A549 (cell line): ENCODE data around the gene PRIMPOL. TPM values are rescaled to one million over a fixed set of nuclear protein-coding genes. Genes with fewer than 3 reads are reported as not detected.
"Not testable (repeated sequence)": the region's sequence is repeated elsewhere in the genome, so short reads cannot be mapped to it uniquely, and the experiment has no call there.

Experiments
- ATAC-seq, 2 experiments: fragments of 200-7000 bp in 1 of 2; fragments of >200 bp in 1 of 2; cut with Nextera tagmentation in 1 of 2; cut with Tn5 transposase in 1 of 2; 3 replicates each; pipeline versions ENCODE4 v1.8.0 to v1.9.1; 2018 to 2020; ENCODE audit warnings: mild to moderate bottlenecking in 1 of 2, moderate library complexity in 1 of 2
- CTCF ChIA-PET: fragments of 300-600 bp; sonication (Branson Sonifier 250); formaldehyde crosslinking; extraction: SDS; loops from one replicate; lab custom pipeline; 2021; ENCODE audit warnings: antibody characterized with exemption, inconsistent platforms; lab: Yijun Ruan, JAX
- POLR2A ChIA-PET: fragments of 350-600 bp; formaldehyde crosslinking; extraction: SDS; loops from one replicate; lab custom pipeline; 2021; ENCODE audit warnings: antibody characterized with exemption, inconsistent platforms; lab: Yijun Ruan, JAX
- DNase-seq, 2 experiments: peaks; one replicate each; pipeline versions ENCODE4 v3.0.0 to v3.0.0-alpha.2; 2011 to 2016; ENCODE audit warnings: low read depth in 1 of 2, low spot score in 1 of 2
- FAIRE-seq: peaks from 2 replicates; lab custom pipeline; 2011; peaks lifted over from hg19 to GRCh38; lab: Jason Lieb, UNC
- H3K27ac ChIP-seq, 2 experiments: fragments of >200 bp; sonication (Bioruptor Twin); formaldehyde crosslinking; 3 replicates each; pipeline ENCODE4 v1.5.1; 2016 to 2017
- H3K4me1 ChIP-seq: fragments of >200 bp; sonication (Bioruptor Twin); formaldehyde crosslinking; 3 replicates; pipeline ENCODE4 v1.6.1; 2016
- H3K4me2 ChIP-seq: fragments of >200 bp; sonication (Bioruptor Twin); formaldehyde crosslinking; 3 replicates; pipeline ENCODE4 v1.6.1; 2016
- H3K4me3 ChIP-seq: fragments of >200 bp; sonication (Bioruptor Twin); formaldehyde crosslinking; 3 replicates; pipeline ENCODE4 v1.5.1; 2016
- H3K9me3 ChIP-seq: fragments of >200 bp; sonication (Bioruptor Twin); formaldehyde crosslinking; 3 replicates; pipeline ENCODE4 v1.6.1; 2016
- CHD2 ChIP-seq: fragments of 150-350 bp; IDR thresholded peaks from 2 replicates; pipeline ENCODE4 v1.6.1; 2014; ENCODE audit warnings: low read length; ENCODE audit not compliant: partially characterized antibody
- CHD4 ChIP-seq: fragments of 200-600 bp; sonication (generic); IDR thresholded peaks from 2 replicates; pipeline ENCODE4 v1.6.1; 2016; ENCODE audit warnings: antibody characterized with exemption, mild to moderate bottlenecking, borderline replicate concordance
- EHF ChIP-seq: fragments of 250-450 bp; sonication (Bioruptor Pico); IDR thresholded peaks from 2 replicates; pipeline ENCODE4 v1.5.0; 2020; ENCODE audit warnings: mild to moderate bottlenecking
- ELK1 ChIP-seq: fragments of 150-350 bp; IDR thresholded peaks from 2 replicates; pipeline ENCODE4 v1.6.1; 2014; ENCODE audit warnings: low read depth, mild to moderate bottlenecking, low read length
- ESRRA ChIP-seq: fragments of 150-350 bp; IDR thresholded peaks from 2 replicates; pipeline ENCODE4 v1.6.1; 2014; ENCODE audit warnings: mild to moderate bottlenecking, low read length, borderline replicate concordance
- FOSB ChIP-seq: fragments of 250-450 bp; sonication (Bioruptor Pico); IDR thresholded peaks from 2 replicates; pipeline ENCODE4 v1.5.0; 2020; ENCODE audit warnings: mild to moderate bottlenecking, moderate library complexity
- FOXS1 ChIP-seq: fragments of 250-450 bp; sonication (Bioruptor Pico); IDR thresholded peaks from 2 replicates; pipeline ENCODE4 v1.5.0; 2020; ENCODE audit warnings: mild to moderate bottlenecking, moderate library complexity
- GATA3 ChIP-seq: IDR thresholded peaks from 2 replicates; pipeline ENCODE4 v1.6.1; 2012; ENCODE audit warnings: borderline replicate concordance
- HDAC2 ChIP-seq: fragments of 200-600 bp; sonication (generic); IDR thresholded peaks from 2 replicates; pipeline ENCODE4 v1.6.1; 2016
- HOXB13 ChIP-seq: fragments of 250-450 bp; sonication (Bioruptor Pico); IDR thresholded peaks from 2 replicates; pipeline ENCODE4 v1.5.0; 2020; ENCODE audit warnings: low read depth, mild to moderate bottlenecking, moderate library complexity
- JUNB ChIP-seq: fragments of >200 bp; sonication (Bioruptor Twin); formaldehyde crosslinking; IDR thresholded peaks from 2 replicates; pipeline ENCODE4 v1.6.1; 2016
- MAFK ChIP-seq: fragments of 450-650 bp; IDR thresholded peaks from 2 replicates; pipeline ENCODE4 v1.6.1; 2014; ENCODE audit not compliant: partially characterized antibody
- MAZ ChIP-seq: fragments of 150-350 bp; IDR thresholded peaks from 2 replicates; pipeline ENCODE4 v1.6.1; 2014; ENCODE audit warnings: antibody characterized with exemption, low read depth, low read length, borderline replicate concordance
- MYC ChIP-seq: IDR thresholded peaks from 2 replicates; pipeline ENCODE4 v1.6.1; 2012; ENCODE audit warnings: mild to moderate bottlenecking, inconsistent platforms, low read length, improper control_type of control experiment, borderline replicate concordance
- NR3C1 ChIP-seq: fragments of >200 bp; sonication (Bioruptor Twin); formaldehyde crosslinking; IDR thresholded peaks from 3 replicates; pipeline ENCODE4 v1.6.1; 2017
- POLR2A ChIP-seq: IDR thresholded peaks from 2 replicates; pipeline ENCODE4 v1.6.1; 2012; ENCODE audit warnings: mild to moderate bottlenecking, low read length
- POLR2AphosphoS2 ChIP-seq: conservative IDR thresholded peaks from 2 replicates; pipeline ENCODE4 v1.6.1; 2012; ENCODE audit warnings: low read length, improper control_type of control experiment, inconsistent platforms
- RARB ChIP-seq: fragments of 250-450 bp; sonication (Bioruptor Pico); IDR thresholded peaks from 2 replicates; pipeline ENCODE4 v1.8.0; 2021; ENCODE audit warnings: mild to moderate bottlenecking, moderate library complexity
- RCOR1 ChIP-seq: fragments of 150-350 bp; IDR thresholded peaks from 2 replicates; pipeline ENCODE4 v1.6.1; 2014; ENCODE audit warnings: antibody characterized with exemption, low read length, low read depth
- SMC3 ChIP-seq: fragments of >200 bp; sonication (Bioruptor Twin); formaldehyde crosslinking; IDR thresholded peaks from 3 replicates; pipeline ENCODE4 v1.6.1; 2018; ENCODE audit warnings: inconsistent platforms
- TFCP2L1 ChIP-seq: fragments of 250-450 bp; sonication (Bioruptor Pico); IDR thresholded peaks from 2 replicates; pipeline ENCODE4 v1.5.0; 2021; ENCODE audit warnings: mild to moderate bottlenecking
- ZNF302 ChIP-seq: fragments of 250-450 bp; sonication (Bioruptor Pico); IDR thresholded peaks from 2 replicates; pipeline ENCODE4 v1.9.0; 2021; ENCODE audit warnings: inconsistent platforms, mild to moderate bottlenecking, moderate library complexity
- WGBS: methylation state at CpG from one replicate; pipeline ENCODE4 v1.1.6; 2017; ENCODE audit errors: missing lambda C conversion rate; 5-methylcytosine and 5-hydroxymethylcytosine counted together
- polyA plus RNA-seq, 4 experiments: library from polyadenylated mRNA; depleted of rRNA in 3 of 4; stranded (reverse); fragments of >200 nt; fragmentation: RNase III in 1 of 4; extraction: RNeasy Plus Mini Kit Qiagen cat#74134 plus additional on column Dnase treatment in 1 of 4; gene quantifications; 2 replicates in 3 of 4; 3 replicates in 1 of 4; pipeline ENCODE4 v1.2.3, GENCODE V29; 2011 to 2017

Gene PRIMPOL
- polyA plus RNA-seq, 2 of the 4 experiments (the other 2 are of a cell fraction), result 10.0 to 23.9 TPM

DNA sequence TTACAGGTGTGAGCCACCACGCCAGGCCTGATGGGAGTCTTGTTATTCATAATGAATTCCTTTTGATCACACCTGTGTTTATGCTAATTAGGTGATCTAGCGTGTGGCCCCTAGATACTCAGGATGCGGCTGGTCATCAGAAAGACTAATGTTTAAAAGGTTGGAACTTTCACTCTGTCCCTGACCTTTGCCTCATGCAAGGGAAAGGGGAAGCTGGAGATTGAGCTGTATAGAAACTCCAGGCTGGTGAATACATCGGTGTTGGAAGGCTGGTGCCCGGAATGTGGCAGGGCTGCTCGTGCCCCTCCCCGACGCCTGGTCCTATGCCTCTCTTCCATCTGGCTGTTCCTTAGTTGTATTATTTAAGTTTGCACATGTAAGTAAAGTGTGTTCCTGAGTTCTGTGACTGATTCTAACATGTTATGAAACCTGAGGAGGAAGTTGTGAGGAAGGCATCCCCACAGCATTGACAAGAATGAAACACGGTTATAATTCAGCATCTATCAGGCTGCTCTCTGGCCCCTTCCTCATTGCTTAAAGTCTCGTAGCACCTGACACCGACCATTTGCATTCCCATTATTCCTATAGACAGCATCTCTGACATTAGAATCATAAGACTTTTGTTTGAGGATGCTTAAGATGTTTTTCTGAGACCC is 29.2 kb upstream of the PRIMPOL start (continued):
- TF ChIP-seq ELK1, result no peak
- no peak for TF ChIP-seq MAFK
- TF ChIP-seq EHF (CRISPR knock-in tag), result no peak
- TF ChIP-seq POLR2AphosphoS2, result no peak
- TF ChIP-seq POLR2A, result no peak

DNA sequence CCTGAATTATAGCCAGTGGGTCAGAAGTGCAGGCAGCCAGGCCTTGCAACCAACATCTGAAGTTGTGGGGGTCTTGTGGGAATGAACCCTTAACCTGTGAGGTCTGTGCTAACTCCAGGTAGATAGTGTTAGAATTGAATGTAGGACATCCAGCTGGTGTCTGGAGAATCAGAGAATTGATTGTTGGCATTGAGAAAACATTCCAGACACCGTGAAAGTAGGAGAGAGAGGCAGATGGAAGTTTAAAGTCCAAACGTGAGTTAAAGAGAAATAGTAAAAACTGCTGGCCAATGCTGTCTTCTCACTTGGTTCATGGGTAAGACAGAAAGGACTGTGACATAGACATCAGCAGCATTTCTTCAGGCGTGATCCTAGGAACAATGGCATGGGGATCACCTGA is 28.0 kb upstream of the PRIMPOL start:
- WGBS, result 70% methylated on average over 3 of the region's 3 CpGs
- no peak for ATAC-seq
- POLR2A ChIA-PET, result no interaction called here

DNA sequence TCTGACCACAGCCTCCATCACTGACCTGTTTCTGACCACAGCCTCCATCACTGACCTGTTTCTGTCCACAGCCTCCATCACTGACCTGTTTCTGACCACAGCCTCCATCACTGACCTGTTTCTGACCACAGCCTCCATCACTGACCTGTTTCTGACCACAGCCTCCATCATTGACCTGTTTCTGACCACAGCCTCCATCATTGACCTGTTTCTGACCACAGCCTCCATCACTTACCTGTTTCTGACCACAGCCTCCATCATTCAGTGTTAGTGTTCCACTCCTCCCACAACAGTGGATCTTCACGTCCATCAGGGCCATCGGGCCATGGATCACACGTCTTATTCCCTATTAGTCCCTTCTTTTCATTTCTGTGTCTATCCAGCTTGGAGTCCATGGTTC is 25.0 kb upstream of the PRIMPOL start:
- H3K4me3 ChIP-seq, FAIRE-seq, ATAC-seq, H3K4me1 ChIP-seq, CTCF ChIA-PET, H3K27ac ChIP-seq, DNase-seq, H3K9me3 ChIP-seq, POLR2A ChIA-PET, H3K4me2 ChIP-seq: not testable (repeated sequence)
- WGBS, result 100% methylated on average over 3 of the region's 3 CpGs

More for the DNA sequence above, 28.0 kb upstream of the PRIMPOL start:
- Histone ChIP-seq H3K4me3 (no peak overlapping the region), H3K27ac (no peak overlapping the region)
- no peak for FAIRE-seq
- CTCF ChIA-PET, result no interaction called here
- TF ChIP-seq ESRRA (no peak), MYC (no peak), SMC3 (no peak), RARB (no peak), GATA3 (no peak), JUNB (no peak), HDAC2 (no peak), MAFK (no peak), NR3C1 (no peak), HOXB13 (no peak), POLR2A (no peak), MAZ (no peak), TFCP2L1 (CRISPR knock-in tag) (no peak), FOSB (CRISPR knock-in tag) (no peak), CHD2 (no peak), CHD4 (no peak)
- TF ChIP-seq, all 56 proteins: peak for 0
- no peak for DNase-seq
- Histone ChIP-seq H3K9me3 (no peaks in the 10 kb centered on the region), H3K4me1 (no peaks in the 10 kb centered on the region), H3K4me2 (no peak overlapping the region)

DNA sequence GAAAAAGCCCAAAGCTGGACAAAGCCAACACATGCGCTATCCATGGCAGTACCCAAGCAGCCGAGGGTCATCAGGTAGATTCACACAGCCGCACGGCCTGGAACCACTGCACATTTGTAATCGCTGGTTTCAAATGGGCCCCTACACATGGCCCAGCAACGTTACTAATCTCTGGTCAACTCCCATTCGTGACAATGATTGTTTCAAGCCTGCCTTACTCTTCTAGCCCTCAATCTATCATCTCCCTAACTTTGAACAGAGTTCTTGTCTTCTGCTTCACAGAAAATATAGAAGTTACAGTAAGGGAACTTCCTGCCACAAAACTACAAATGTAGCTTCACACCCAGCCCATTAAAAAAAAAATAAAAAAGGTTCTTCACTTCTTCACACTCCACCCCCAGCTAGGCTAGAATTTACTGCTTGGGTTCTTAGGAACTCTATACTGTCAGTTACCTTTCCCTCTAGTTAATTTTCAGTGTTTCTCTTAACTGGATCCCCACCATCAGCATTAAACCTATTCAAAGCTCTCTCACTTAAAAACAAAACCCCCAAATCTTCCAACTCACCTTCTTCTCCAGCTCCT is 24.5 kb upstream of the PRIMPOL start:
- POLR2A ChIA-PET, result no interaction called here
- ATAC-seq (no peak), FAIRE-seq (no peak), DNase-seq (no peak)
- no peak overlapping the region for H3K27ac ChIP-seq
- WGBS, result 89% methylated on average over 7 of the region's 7 CpGs
- H3K4me3 ChIP-seq, result no peak overlapping the region
- H3K9me3 ChIP-seq, result no peaks in the 10 kb centered on the region
- H3K4me1 ChIP-seq, result no peaks in the 10 kb centered on the region
- TF ChIP-seq ZNF302 (no peak), FOXS1 (CRISPR knock-in tag) (no peak), MYC (no peak), GATA3 (no peak), RCOR1 (no peak)
- CTCF ChIA-PET, result no interaction called here
- H3K4me2 ChIP-seq, result no peak overlapping the region

DNA sequence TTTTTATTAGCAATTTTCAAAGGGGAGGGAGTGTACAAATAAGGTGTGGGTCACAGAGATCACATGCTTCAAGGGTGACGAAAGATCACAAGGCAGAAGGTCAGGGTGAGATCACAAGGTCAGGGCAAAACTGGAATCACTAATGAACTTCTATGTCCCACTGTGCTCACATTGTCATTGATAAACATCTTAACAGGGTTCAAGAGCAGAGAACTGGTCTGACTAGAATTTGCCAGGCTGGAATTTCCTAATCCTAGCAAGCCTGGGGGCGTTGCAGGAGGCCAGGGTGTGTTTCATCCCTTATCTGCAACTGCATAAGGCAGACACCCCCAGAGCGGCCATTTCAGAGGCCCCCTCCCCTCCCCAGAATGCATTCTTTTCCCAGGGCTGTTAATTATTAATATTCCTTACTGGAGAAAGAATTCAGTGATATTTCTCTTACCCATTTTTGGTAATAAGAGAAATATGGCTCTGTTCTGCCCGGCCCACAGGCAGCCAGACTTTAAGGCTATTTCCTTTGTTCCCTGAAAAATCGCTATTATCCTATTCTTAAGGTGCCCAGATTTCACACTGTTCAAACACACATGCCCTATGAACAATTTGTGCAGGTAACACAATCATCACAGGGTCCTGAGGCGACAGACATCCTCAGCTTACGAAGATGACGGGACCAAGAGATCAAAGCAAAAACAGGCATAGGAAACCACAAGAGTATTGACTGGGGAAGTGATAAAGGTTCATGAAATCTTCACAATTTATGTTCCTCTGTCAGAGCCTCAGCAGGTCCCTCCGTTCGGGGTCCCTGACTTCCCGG is 23.5 kb upstream of the PRIMPOL start:
- CTCF ChIA-PET, H3K9me3 ChIP-seq, POLR2A ChIA-PET, H3K4me3 ChIP-seq, H3K4me2 ChIP-seq, ATAC-seq, FAIRE-seq, DNase-seq, H3K4me1 ChIP-seq, H3K27ac ChIP-seq: not testable (repeated sequence)
- 88% methylated on average over 11 of the region's 11 CpGs for WGBS
